Thoracic aorta (tissue), 2 donors: ENCODE measurements around the gene MAFG. TPM values are rescaled to one million over a fixed set of nuclear protein-coding genes. Genes with fewer than 3 reads are reported as not detected.

Source experiments
- ATAC-seq: fragments of 150-250 bp; one replicate; pipeline ENCODE4 v1.8.0; 2017; ENCODE audit warnings: low read depth; ENCODE audit not compliant: insufficient number of reproducible peaks, low FRiP score
- DNase-seq: peaks from one replicate; pipeline ENCODE4 v3.0.0-alpha.2; 2020; ENCODE audit warnings: low spot score
- H3K27ac ChIP-seq, 2 donors: fragments of 200-600 bp; sonication (generic); 1 replicate in 1 of 2; 2 replicates in 1 of 2; pipeline ENCODE4 v1.5.1; 2016; ENCODE audit warnings: mild to moderate bottlenecking in 2 of 2, moderate library complexity in 2 of 2
- H3K27me3 ChIP-seq: fragments of 200-600 bp; sonication (generic); replicated peaks from 2 replicates; pipeline ENCODE4 v1.6.0; 2016; ENCODE audit warnings: mild to moderate bottlenecking; ENCODE audit not compliant: insufficient read depth
- H3K36me3 ChIP-seq: fragments of 200-600 bp; sonication (generic); one replicate; pipeline ENCODE4 v1.5.1; 2016
- H3K4me1 ChIP-seq, 2 donors: fragments of 200-600 bp; sonication (generic); 1 replicate in 1 of 2; 2 replicates in 1 of 2; pipeline versions ENCODE4 v1.5.1 to v1.6.0; 2016; ENCODE audit warnings: low read depth in 2 of 2, mild to moderate bottlenecking in 1 of 2; ENCODE audit not compliant: control insufficient read depth in 1 of 2
- H3K4me3 ChIP-seq: fragments of 200-600 bp; sonication (generic); 2 replicates; pipeline ENCODE4 v1.5.1; 2016; ENCODE audit warnings: mild to moderate bottlenecking
- H3K9me3 ChIP-seq: fragments of 200-600 bp; sonication (generic); 2 replicates; pipeline ENCODE4 v1.5.1; 2016
- total RNA-seq, 2 donors: library from RNA; depleted of rRNA; stranded (reverse); fragments of >200 nt; gene quantifications; one replicate each; pipeline versions ENCODE4 v1.1.0 to v1.2.3, GENCODE V29; 2016
- TF ChIP-seq, protein P1 (sequence below): fragments of 200-600 bp; sonication (generic); IDR thresholded peaks from one replicate; pipeline ENCODE4 v1.5.1; 2019; ENCODE audit warnings: antibody characterized with exemption

MAFG gene
- total RNA-seq, 2 donors from 2014 or later, result 29.8 to 32.1 TPM

DNA sequence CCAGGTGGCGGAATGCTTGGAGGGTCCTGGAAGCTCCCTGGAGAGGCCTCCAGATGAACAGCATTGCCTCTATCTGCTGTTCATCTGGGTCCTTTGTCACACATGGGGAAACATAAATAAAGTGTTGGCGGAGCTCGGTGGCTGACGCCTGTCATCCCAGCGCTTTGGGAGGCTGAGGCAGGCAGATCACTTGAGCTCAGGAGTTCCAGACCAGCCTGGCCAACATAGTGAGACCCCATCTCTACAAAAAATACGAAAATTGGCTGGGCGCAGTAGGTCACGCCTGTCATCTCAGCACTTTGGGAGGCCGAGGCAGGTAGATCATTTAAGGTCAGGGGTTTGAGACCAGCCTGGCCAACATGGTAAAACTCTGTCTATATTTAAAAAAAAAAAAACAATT is 17.3 kb upstream of the MAFG start:
- H3K4me1 ChIP-seq, result peaks cover 0 to 9% of the 10 kb centered on the region in 2 donors
- no peak overlapping the region for H3K4me3 ChIP-seq
- TF ChIP-seq, protein P1, sequence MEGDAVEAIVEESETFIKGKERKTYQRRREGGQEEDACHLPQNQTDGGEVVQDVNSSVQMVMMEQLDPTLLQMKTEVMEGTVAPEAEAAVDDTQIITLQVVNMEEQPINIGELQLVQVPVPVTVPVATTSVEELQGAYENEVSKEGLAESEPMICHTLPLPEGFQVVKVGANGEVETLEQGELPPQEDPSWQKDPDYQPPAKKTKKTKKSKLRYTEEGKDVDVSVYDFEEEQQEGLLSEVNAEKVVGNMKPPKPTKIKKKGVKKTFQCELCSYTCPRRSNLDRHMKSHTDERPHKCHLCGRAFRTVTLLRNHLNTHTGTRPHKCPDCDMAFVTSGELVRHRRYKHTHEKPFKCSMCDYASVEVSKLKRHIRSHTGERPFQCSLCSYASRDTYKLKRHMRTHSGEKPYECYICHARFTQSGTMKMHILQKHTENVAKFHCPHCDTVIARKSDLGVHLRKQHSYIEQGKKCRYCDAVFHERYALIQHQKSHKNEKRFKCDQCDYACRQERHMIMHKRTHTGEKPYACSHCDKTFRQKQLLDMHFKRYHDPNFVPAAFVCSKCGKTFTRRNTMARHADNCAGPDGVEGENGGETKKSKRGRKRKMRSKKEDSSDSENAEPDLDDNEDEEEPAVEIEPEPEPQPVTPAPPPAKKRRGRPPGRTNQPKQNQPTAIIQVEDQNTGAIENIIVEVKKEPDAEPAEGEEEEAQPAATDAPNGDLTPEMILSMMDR, result no peak
- H3K36me3 ChIP-seq, result no peaks in the 10 kb centered on the region
- DNase-seq, result no peak
- H3K27ac ChIP-seq, result no peak overlapping the region
- no peak for ATAC-seq
- no peaks in the 10 kb centered on the region for H3K27me3 ChIP-seq
- H3K9me3 ChIP-seq, result no peaks in the 10 kb centered on the region

DNA sequence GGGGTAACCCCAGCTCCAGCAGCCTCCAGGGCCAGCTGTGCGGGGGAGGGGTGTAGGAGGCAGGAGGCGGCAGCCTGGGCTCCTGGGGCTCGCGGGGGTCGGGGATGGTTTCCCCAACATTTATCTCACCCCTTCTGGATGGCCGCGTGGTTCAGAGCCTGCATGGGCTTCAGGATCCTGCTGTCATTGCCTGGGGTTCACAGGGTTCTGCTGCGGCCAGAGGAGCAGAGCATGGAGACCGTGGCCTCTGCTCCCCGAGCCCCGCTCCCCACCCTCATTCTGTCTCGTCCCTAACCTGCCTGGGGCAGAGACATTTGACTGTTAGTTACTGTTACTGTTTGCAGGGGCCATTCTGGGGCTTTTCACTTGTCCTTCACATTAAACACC is 14.6 kb upstream of the MAFG start:
- Histone ChIP-seq H3K27me3 (no peaks in the 10 kb centered on the region), H3K9me3 (no peaks in the 10 kb centered on the region), H3K27ac (no peak overlapping the region), H3K36me3 (no peaks in the 10 kb centered on the region), H3K4me1 (peaks cover 0 to 23% of the 10 kb centered on the region in 2 donors), H3K4me3 (no peak overlapping the region)
- TF ChIP-seq, protein P1, result no peak
- DNase-seq, result no peak
- ATAC-seq, result no peak

DNA sequence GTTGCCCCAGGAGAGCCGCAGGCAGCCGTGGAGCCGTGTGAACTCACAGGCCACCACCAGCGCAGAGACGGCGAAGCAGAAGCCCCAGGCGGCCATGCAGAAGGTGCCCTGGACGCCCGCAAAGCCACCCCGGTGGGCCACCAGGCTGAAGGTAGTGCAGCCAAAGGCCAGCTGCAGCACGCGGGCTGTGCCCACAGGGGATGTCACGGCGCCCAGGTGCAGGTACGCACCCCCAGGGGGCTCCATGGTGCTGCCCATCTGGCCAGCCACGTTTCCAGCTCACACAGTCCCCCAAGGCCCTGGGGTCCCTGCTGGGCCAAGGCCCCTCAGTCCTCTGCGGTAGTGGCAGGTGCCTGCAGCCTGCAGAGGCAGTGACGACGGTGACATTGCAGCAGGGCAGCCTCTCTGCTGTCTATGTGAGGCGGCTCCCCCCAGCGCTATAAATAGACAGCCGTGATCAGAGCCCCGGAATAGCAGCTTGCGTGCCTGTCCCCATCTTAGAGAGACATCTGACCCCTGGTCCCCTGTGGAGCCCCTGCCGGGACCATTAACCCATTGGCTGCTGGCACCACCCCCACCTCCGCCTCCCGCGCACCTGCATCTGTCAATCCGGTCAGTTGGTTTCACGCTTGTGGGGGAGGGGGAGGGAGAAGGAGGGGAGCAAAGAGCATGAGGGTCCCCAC is 14.1 kb upstream of the MAFG start:
- ATAC-seq (no peak), DNase-seq (no peak)
- peaks cover 3 to 28% of the 10 kb centered on the region in 2 donors for H3K4me1 ChIP-seq
- no peak overlapping the region for H3K4me3 ChIP-seq
- H3K36me3 ChIP-seq, result no peaks in the 10 kb centered on the region
- TF ChIP-seq, protein P1, result no peak
- no peak overlapping the region for H3K27ac ChIP-seq
- H3K9me3 ChIP-seq, result no peaks in the 10 kb centered on the region
- H3K27me3 ChIP-seq, result no peaks in the 10 kb centered on the region

GRCh38 chr17:81940538-81941483 is 13.3 kb upstream of the MAFG start:
- DNase-seq (no peak), ATAC-seq (no peak)
- Histone ChIP-seq H3K4me3 (no peak overlapping the region), H3K9me3 (no peaks in the 10 kb centered on the region), H3K36me3 (no peaks in the 10 kb centered on the region), H3K27me3 (no peaks in the 10 kb centered on the region), H3K4me1 (peaks cover 3 to 30% of the 10 kb centered on the region in 2 donors), H3K27ac (no peak overlapping the region)
- TF ChIP-seq, protein P1, result no peak

DNA sequence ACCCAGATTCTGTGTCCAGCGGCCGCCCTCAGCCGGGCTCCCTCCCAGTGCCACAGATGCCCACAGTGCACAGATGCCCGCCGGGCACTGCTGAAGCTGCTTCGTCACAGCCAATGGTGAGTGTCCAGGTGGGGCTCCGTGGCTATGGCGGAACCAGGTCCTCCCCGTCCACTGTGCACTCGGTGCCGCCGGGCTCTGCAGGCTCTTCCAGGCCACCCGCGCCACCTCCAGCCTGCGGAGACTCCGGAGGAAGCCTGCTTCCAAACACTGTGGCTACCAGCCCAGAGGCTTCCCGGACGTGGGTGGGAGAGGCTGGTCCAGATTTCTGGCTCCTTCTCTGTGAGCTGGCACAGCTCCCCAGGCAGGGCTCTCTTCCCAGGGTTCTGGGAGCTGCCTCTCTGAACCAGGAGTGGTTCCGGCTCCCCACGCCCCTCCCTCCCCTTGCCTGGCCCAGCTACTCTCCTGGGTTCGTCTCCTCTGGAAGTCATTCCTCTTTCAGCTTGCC is 12.4 kb upstream of the MAFG start:
- H3K4me1 ChIP-seq, result peaks cover 3 to 30% of the 10 kb centered on the region in 2 donors
- no peak overlapping the region for H3K27ac ChIP-seq
- no peaks in the 10 kb centered on the region for H3K27me3 ChIP-seq
- no peaks in the 10 kb centered on the region for H3K36me3 ChIP-seq
- H3K9me3 ChIP-seq, result no peaks in the 10 kb centered on the region
- ATAC-seq (no peak), DNase-seq (no peak)
- H3K4me3 ChIP-seq, result peak overlapping the region; percentile 46
- TF ChIP-seq, protein P1, result no peak
